PFSK-1 (cell line): Measurements from ENCODE around the gene CCDC9B.

ENCODE experiments used
- POLR2AphosphoS5 ChIP-seq: IDR thresholded peaks from 2 replicates; pipeline ENCODE4 v1.6.1; 2012; ENCODE audit warnings: low read depth, mild to moderate bottlenecking, control low read depth, low read length, moderate library complexity
- TAF1 ChIP-seq: IDR thresholded peaks from 2 replicates; pipeline ENCODE4 v1.6.1; 2012; ENCODE audit warnings: low read length, control low read depth, borderline replicate concordance; ENCODE audit not compliant: insufficient read depth
- TF ChIP-seq, protein P1 (sequence below), 2 experiments: IDR thresholded peaks; 2 replicates each; pipeline versions ENCODE4 v1.6.1 to v1.8.0; 2011 to 2012; ENCODE audit warnings: low read depth in 2 of 2, low read length in 2 of 2, control low read depth in 1 of 2, inconsistent platforms in 1 of 2, mild to moderate bottlenecking in 1 of 2, moderate library complexity in 1 of 2; ENCODE audit not compliant: insufficient read depth in 1 of 2

DNA sequence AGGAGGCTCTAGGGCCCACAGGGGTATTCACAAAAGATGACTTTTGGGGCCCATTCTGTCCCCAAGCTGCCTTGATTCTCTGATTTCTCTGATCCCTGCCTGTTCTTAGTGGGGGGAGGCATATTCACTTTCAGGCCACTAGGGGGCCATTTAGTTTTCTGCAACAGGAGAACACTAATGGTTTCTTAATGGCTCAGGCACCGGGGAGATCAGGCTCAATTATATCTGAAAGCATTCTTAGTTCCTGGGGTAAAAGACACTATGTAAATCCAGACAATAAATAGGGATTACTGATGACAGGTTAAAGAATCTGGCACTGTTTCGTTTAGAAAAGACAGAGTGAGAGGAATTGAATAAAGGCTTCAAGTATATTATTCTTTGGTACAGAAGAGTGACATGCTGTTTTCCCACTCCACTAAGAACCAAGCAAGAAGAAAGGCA, 19.8 kb downstream of the CCDC9B start:
- TF ChIP-seq, protein P1, sequence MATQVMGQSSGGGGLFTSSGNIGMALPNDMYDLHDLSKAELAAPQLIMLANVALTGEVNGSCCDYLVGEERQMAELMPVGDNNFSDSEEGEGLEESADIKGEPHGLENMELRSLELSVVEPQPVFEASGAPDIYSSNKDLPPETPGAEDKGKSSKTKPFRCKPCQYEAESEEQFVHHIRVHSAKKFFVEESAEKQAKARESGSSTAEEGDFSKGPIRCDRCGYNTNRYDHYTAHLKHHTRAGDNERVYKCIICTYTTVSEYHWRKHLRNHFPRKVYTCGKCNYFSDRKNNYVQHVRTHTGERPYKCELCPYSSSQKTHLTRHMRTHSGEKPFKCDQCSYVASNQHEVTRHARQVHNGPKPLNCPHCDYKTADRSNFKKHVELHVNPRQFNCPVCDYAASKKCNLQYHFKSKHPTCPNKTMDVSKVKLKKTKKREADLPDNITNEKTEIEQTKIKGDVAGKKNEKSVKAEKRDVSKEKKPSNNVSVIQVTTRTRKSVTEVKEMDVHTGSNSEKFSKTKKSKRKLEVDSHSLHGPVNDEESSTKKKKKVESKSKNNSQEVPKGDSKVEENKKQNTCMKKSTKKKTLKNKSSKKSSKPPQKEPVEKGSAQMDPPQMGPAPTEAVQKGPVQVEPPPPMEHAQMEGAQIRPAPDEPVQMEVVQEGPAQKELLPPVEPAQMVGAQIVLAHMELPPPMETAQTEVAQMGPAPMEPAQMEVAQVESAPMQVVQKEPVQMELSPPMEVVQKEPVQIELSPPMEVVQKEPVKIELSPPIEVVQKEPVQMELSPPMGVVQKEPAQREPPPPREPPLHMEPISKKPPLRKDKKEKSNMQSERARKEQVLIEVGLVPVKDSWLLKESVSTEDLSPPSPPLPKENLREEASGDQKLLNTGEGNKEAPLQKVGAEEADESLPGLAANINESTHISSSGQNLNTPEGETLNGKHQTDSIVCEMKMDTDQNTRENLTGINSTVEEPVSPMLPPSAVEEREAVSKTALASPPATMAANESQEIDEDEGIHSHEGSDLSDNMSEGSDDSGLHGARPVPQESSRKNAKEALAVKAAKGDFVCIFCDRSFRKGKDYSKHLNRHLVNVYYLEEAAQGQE (IDR thresholded peaks at IDR 0.05; ENCODE audit: insufficient read depth in 1 of 2, low read depth in 2 of 2, low read length in 2 of 2) = no peak
- TF ChIP-seq TAF1 (no peak), POLR2AphosphoS5 (no peak)
